ENCODE data around the gene RASA3. TPM values are rescaled to one million over a fixed set of nuclear protein-coding genes. Genes with fewer than 3 reads are reported as not detected.
"Not testable (repeated sequence)": the region's sequence is repeated elsewhere in the genome, so short reads cannot be mapped to it uniquely, and the experiment has no call there.

The RASA3 gene
- total and polyA plus RNA-seq, 10 of the 15 experiments (the other 5 are each of a cell fraction or from before 2014, with no cell fraction given) = 0.79 to 33.9 (median 17.6) TPM

DNA sequence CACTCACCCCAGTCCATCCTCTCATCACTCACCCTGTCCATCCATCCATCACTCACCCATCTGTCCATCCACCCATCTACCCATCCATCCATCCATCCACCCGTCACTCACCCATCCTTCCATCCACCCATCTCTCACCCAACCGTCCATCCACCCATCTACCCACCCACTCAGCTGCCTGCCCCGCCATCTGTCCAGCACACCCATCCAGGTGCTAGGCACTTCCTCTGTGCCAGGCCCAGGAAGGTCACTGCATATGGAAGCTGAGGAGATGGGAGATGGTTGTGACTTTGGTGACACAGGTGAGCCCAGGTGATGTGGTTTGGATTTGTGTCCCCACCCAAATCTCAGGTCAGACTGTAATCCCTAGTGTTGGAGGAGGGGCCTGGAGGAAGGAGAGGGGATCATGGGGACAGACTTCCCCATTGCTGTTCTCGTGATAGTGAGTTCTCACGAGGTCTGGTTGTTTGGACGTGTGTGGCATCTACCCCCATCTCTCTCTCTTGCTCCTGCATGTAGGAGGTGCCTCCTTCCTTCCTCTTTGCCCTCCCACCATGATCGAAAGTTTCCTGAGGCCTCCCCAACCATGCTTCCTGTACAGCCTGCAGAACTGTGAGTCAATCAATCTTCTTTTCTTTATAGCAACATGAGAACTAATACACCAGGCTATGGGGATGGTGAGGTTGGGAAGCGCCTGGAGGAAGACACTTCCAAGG lies 142.7 kb downstream of the RASA3 start (continued):
- TF ChIP-seq MLLT1 (IDR thresholded peaks at IDR 0.05) (no peak), POLR2AphosphoS2 (IDR thresholded peaks at IDR 0.05; ENCODE audit: low read depth, low read length) (no peak), CBX3 (IDR thresholded peaks at IDR 0.05; ENCODE audit: borderline replicate concordance, low read depth) (no peak), JUND (IDR thresholded peaks at IDR 0.05; ENCODE audit: low read depth, low read length) (no peak), BCL11A (IDR thresholded peaks at IDR 0.05; ENCODE audit: low read depth, low read length) (no peak), POU2F2 (IDR thresholded peaks at IDR 0.05; ENCODE audit: borderline replicate concordance, low read depth, low read length) (no peak), CEBPZ (IDR thresholded peaks at IDR 0.05; ENCODE audit: low read depth, low read length) (no peak)

DNA sequence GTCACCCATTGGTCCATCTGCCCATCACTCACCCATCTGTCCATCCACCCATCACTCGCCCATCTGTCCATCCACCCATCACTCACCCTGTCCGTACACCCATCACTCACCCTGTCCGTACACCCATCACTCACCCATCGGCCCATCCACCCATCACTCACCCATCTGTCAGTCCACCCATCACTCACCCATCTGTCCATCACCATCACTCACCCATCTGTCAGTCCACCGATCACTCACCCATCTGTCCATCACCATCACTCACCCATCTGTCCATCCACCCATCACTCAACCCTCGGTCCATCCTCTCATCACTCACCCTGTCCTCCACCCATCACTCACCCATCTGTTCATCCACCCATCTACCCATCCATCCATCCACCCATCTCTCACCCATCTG lies 143.6 kb downstream of the RASA3 start:
- WGBS (ENCODE audit: insufficient coverage, insufficient replicate concordance, low lambda C conversion rate, missing lambda C conversion rate) = 95% methylated on average over 6 of the region's 6 CpGs
- DNase-seq (ENCODE audit: low read depth, low spot score); H4K20me1 ChIP-seq (ENCODE audit: control insufficient read depth, insufficient read depth); CTCF ChIA-PET; H3K36me3 ChIP-seq (ENCODE audit: control insufficient read depth in 2 of 2, insufficient read depth in 2 of 2, low read length in 1 of 2); in situ Hi-C loops (cut with MboI); FAIRE-seq; SMC1A ChIA-PET (ENCODE audit: uncharacterized antibody, unreplicated experiment); ATAC-seq; H3K27ac ChIP-seq (ENCODE audit: control insufficient read depth, insufficient read depth); H3K4me3 ChIP-seq; BruUV-seq (replicated peaks); H3K4me1 ChIP-seq (ENCODE audit: control insufficient read depth, insufficient read depth, low read length); H3K4me2 ChIP-seq (ENCODE audit: control insufficient read depth, insufficient read depth); H3K9me3 ChIP-seq (replicated peaks; ENCODE audit: control insufficient read depth, insufficient read depth, low read length); H3K79me2 ChIP-seq (ENCODE audit: control insufficient read depth, insufficient read depth, low read length); H3K27me3 ChIP-seq (replicated peaks in 1 of 2; ENCODE audit: control insufficient read depth in 2 of 2, insufficient read depth in 2 of 2, low read length in 1 of 2); H2AFZ ChIP-seq (ENCODE audit: control insufficient read depth, low read depth, low read length); RAD21 ChIA-PET (ENCODE audit: unreplicated experiment); intact Hi-C loops (cut with micrococcal nuclease; ENCODE audit: unreplicated experiment); POLR2A ChIA-PET; H3K9ac ChIP-seq (ENCODE audit: control insufficient read depth, insufficient read depth, low read length): not testable (repeated sequence)
- TF ChIP-seq, protein P1, sequence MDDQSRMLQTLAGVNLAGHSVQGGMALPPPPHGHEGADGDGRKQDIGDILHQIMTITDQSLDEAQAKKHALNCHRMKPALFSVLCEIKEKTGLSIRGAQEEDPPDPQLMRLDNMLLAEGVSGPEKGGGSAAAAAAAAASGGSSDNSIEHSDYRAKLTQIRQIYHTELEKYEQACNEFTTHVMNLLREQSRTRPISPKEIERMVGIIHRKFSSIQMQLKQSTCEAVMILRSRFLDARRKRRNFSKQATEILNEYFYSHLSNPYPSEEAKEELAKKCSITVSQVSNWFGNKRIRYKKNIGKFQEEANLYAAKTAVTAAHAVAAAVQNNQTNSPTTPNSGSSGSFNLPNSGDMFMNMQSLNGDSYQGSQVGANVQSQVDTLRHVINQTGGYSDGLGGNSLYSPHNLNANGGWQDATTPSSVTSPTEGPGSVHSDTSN (IDR thresholded peaks at IDR 0.05; ENCODE audit: insufficient replicate concordance, low read depth, low read length) = peak; percentile 23
- TF ChIP-seq, protein P2, sequence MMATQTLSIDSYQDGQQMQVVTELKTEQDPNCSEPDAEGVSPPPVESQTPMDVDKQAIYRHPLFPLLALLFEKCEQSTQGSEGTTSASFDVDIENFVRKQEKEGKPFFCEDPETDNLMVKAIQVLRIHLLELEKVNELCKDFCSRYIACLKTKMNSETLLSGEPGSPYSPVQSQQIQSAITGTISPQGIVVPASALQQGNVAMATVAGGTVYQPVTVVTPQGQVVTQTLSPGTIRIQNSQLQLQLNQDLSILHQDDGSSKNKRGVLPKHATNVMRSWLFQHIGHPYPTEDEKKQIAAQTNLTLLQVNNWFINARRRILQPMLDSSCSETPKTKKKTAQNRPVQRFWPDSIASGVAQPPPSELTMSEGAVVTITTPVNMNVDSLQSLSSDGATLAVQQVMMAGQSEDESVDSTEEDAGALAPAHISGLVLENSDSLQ (IDR thresholded peaks at IDR 0.05) = peak; percentile 37; the same call in 1 of the 2 replicates
- TF ChIP-seq, protein P3, sequence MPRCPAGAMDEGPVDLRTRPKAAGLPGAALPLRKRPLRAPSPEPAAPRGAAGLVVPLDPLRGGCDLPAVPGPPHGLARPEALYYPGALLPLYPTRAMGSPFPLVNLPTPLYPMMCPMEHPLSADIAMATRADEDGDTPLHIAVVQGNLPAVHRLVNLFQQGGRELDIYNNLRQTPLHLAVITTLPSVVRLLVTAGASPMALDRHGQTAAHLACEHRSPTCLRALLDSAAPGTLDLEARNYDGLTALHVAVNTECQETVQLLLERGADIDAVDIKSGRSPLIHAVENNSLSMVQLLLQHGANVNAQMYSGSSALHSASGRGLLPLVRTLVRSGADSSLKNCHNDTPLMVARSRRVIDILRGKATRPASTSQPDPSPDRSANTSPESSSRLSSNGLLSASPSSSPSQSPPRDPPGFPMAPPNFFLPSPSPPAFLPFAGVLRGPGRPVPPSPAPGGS (IDR thresholded peaks at IDR 0.05; ENCODE audit: borderline replicate concordance, insufficient read depth, low read depth, low read length, poor library complexity, severe bottlenecking) = peak; percentile 48

All from GM12878 (cell line).